ENCODE measurements around the gene ZNF564.

Gene ZNF564

DNA sequence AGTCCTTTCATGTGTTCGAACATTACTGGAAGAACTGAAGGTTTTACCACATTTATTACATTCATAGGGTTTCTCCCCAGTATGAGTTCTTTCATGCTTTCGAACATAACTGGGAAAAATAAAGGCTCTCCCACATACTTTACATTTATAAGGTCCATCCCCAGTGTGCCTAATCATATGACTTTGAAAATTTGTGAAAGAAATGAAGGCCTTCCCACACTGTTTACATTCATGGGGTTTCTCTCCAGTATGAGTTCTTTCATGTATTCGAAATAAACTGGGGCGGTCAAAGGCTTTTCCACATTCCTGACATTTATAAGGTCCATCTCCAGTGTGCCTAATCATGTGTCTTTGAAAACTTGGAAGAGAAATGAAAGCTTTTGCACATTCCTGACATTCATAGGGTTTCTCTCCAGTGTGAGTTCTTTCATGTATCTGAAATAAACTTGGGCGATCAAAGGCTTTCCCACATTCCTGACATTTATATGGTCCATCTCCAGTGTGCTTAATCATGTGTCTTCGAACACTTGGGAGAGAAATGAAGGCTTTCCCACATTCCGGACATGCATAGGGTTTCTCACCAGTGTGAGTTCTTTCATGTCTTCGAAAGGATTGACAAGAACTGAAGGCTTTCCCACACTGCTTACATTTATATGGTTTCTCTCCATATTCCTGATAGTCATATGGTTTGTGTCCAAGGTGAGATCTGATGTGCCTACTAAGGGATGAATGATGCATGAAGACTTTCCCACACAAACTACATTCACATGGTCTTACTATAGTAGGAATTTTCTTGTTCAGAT lies 24.0 kb downstream of the ZNF564 start:
- H3K4me3 Mint-ChIP-seq, result no peak overlapping the region
- no peak overlapping the region for H3K27ac Mint-ChIP-seq

DNA sequence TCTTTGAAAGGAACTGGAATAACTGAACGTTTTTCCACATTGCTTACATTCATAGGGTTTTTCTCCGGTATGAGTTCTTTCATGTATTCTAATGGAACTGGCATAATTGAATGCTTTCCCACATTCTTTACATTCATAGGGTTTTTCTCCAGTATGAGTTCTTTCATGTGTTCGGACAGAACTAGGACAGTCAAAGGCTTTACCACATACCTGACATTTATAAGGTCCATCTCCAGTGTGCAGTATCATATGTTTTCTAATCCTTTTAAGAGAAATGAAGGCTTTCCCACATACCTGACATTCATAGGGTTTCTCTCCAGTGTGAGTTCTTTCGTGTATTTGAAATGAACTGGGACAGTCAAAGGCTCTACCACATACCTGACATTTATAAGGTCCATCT lies 24.7 kb downstream of the ZNF564 start:
- H3K36me3 Mint-ChIP-seq (ENCODE audit: low read depth), result peaks cover 97% of the 10 kb centered on the region
- H3K4me1 Mint-ChIP-seq, result no peaks in the 10 kb centered on the region
- H3K4me3 Mint-ChIP-seq, result no peak overlapping the region
- H3K27ac Mint-ChIP-seq, result no peak overlapping the region
- H3K9me3 Mint-ChIP-seq, result peaks cover 100% of the 10 kb centered on the region
- DNase-seq, result no peak
- H3K27me3 Mint-ChIP-seq (ENCODE audit: low read depth, poor library complexity), result peaks cover 6% of the 10 kb centered on the region
- TF ChIP-seq, protein P1, sequence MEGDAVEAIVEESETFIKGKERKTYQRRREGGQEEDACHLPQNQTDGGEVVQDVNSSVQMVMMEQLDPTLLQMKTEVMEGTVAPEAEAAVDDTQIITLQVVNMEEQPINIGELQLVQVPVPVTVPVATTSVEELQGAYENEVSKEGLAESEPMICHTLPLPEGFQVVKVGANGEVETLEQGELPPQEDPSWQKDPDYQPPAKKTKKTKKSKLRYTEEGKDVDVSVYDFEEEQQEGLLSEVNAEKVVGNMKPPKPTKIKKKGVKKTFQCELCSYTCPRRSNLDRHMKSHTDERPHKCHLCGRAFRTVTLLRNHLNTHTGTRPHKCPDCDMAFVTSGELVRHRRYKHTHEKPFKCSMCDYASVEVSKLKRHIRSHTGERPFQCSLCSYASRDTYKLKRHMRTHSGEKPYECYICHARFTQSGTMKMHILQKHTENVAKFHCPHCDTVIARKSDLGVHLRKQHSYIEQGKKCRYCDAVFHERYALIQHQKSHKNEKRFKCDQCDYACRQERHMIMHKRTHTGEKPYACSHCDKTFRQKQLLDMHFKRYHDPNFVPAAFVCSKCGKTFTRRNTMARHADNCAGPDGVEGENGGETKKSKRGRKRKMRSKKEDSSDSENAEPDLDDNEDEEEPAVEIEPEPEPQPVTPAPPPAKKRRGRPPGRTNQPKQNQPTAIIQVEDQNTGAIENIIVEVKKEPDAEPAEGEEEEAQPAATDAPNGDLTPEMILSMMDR (IDR thresholded peaks at IDR 0.05), result no peak

More for the DNA sequence above, 24.0 kb downstream of the ZNF564 start:
- peaks cover 99% of the 10 kb centered on the region for H3K9me3 Mint-ChIP-seq
- DNase-seq, result no peak
- H3K36me3 Mint-ChIP-seq (ENCODE audit: low read depth), result peaks cover 96% of the 10 kb centered on the region
- TF ChIP-seq, protein P1 (IDR thresholded peaks at IDR 0.05), result no peak
- peaks cover 6% of the 10 kb centered on the region for H3K27me3 Mint-ChIP-seq (ENCODE audit: low read depth, poor library complexity)
- H3K4me1 Mint-ChIP-seq, result no peaks in the 10 kb centered on the region

DNA sequence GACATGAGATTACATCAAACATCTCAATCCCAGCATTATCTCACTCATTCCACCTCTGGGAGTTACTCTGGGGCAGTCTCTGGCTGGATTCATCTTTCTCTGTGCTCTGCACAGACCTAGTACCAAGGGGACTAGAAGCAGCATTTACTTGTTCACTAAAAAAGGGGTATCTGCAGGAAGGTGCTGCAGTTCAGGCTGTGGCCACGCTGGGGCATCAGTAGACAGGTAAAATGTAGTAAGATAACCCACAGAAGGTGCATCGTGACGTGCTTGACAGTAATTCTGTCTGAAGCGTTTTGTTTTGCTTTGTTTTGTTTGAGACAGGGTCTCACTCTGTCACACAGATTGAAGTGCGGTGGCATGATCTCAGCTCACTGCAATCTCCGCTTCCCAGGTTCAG lies 29.3 kb downstream of the ZNF564 start:
- H3K4me3 Mint-ChIP-seq, result no peak overlapping the region
- peaks cover 15% of the 10 kb centered on the region for H3K27me3 Mint-ChIP-seq (ENCODE audit: low read depth, poor library complexity)
- no peak for DNase-seq
- H3K4me1 Mint-ChIP-seq, result no peaks in the 10 kb centered on the region
- peaks cover 92% of the 10 kb centered on the region for H3K36me3 Mint-ChIP-seq (ENCODE audit: low read depth)
- peaks cover 99% of the 10 kb centered on the region for H3K9me3 Mint-ChIP-seq
- TF ChIP-seq, protein P1 (IDR thresholded peaks at IDR 0.05), result no peak
- H3K27ac Mint-ChIP-seq, result no peak overlapping the region

DNA sequence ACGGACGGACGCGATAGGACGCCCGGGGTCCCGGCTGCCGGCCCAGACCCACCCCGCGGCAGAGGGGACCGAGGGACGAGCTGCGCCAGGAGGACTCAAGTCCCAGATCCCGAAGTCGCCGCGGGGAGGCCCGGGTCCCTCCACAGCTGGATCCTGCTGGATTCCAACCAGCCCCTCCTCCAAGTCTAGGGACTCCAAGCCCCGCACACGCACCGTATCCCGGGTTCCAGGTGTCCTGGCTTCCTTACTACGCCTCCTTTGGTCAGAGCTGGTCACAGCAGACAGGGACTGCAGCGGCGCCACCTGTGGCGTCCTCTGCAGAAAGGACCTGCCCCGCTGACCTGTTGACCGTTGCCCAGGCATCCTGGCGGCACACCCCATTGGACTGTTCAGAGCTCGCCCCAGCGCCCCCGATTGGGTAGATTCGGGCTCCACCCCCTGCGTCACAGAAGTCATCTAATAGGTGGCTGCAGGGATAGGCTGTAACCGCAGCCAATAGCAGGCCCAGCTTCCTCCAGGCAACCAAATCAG lies 37.7 kb downstream of the ZNF564 start:
- Mint-ChIP-seq H3K9me3 (peaks cover 82% of the 10 kb centered on the region), H3K27ac (no peak overlapping the region), H3K4me3 (no peak overlapping the region), H3K4me1 (no peaks in the 10 kb centered on the region), H3K27me3 (ENCODE audit: low read depth, poor library complexity) (peaks cover 3% of the 10 kb centered on the region), H3K36me3 (ENCODE audit: low read depth) (peaks cover 45% of the 10 kb centered on the region)
- no peak for DNase-seq
- TF ChIP-seq, protein P1 (IDR thresholded peaks at IDR 0.05), result no peak

DNA sequence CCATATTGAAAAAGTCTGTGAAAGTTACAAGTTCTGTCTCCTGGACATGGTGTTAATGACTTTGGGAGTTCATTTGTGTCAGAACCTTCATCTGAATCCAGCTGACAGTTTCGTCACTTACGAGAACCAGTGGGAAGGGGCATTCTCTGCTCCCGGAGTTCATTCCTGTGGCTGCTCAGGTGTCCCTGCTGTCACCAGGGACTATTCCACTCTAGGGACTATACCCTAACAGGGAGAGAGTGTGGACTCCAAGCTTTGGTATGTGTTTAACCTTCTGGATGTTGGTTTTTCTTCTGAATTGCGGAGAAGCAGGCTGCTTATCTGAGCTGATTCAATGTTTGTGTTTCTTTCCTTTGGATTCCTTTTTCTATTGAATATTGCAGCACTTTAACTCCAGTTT lies 54.2 kb downstream of the ZNF564 start:
- H3K4me3 Mint-ChIP-seq, result no peak overlapping the region
- peaks cover 57% of the 10 kb centered on the region for H3K9me3 Mint-ChIP-seq
- H3K4me1 Mint-ChIP-seq, result peaks cover 10% of the 10 kb centered on the region
- no peak overlapping the region for H3K27ac Mint-ChIP-seq
- peaks cover 10% of the 10 kb centered on the region for H3K27me3 Mint-ChIP-seq (ENCODE audit: low read depth, poor library complexity)
- TF ChIP-seq, protein P1 (IDR thresholded peaks at IDR 0.05), result no peak
- DNase-seq, result no peak
- peaks cover 14% of the 10 kb centered on the region for H3K36me3 Mint-ChIP-seq (ENCODE audit: low read depth)

DNA sequence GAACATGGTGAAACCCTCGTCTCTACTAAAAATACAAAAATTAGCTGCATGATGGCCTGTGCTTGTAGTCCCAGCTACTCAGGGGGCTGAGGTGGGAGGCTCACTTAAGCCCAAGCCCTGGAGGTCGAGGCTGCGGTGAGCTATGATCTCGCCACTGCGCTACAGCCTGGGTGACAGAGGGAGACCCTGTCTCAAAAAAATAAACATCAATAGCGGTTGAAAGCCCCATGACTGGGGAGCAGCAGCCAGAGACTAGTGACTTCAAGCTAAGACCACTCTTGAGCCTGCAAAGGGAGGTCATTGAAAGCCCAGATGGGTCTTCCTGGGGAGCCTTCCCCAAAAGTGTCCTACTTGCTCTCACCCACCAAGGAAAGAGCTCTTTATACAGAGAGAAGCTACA lies 54.8 kb downstream of the ZNF564 start:
- Mint-ChIP-seq H3K4me3 (peak overlapping the region; percentile 84), H3K9me3 (peaks cover 59% of the 10 kb centered on the region), H3K27ac (no peak overlapping the region), H3K36me3 (ENCODE audit: low read depth) (peaks cover 14% of the 10 kb centered on the region), H3K4me1 (peaks cover 10% of the 10 kb centered on the region), H3K27me3 (ENCODE audit: low read depth, poor library complexity) (peaks cover 10% of the 10 kb centered on the region)
- TF ChIP-seq, protein P1 (IDR thresholded peaks at IDR 0.05), result no peak
- no peak for DNase-seq

Measured in nephron progenitor cell (in vitro differentiated cells).